Caco-2 (cell line): ENCODE results near the gene NCAPD3. TPM values are rescaled to one million over a fixed set of nuclear protein-coding genes. Genes with fewer than 3 reads are reported as not detected.

ENCODE experiments used
- BruUV-seq: library from RNA; stranded (reverse); fragments of 400-500 nt; replicated peaks from 2 replicates; lab custom pipeline; 2021; lab: Mats Ljungman, UMichigan
- CTCF ChIA-PET: fragments of 300-600 bp; sonication (Branson Sonifier 250); formaldehyde crosslinking; loops from one replicate; lab custom pipeline; 2022; ENCODE audit warnings: antibody characterized with exemption; lab: Charles Lee
- POLR2A ChIA-PET: fragments of 300-600 bp; sonication (Branson Sonifier 250); formaldehyde crosslinking; loops from one replicate; lab custom pipeline; 2022; ENCODE audit warnings: antibody characterized with exemption; lab: Charles Lee
- DNase-seq, 2 experiments: peaks; one replicate each; pipeline versions ENCODE4 v3.0.0 to v3.0.0-alpha.2; 2020 to 2022
- H3K27me3 ChIP-seq: replicated peaks from 2 replicates; pipeline ENCODE4 v1.6.0; 2011; ENCODE audit warnings: low read length; ENCODE audit not compliant: control insufficient read depth, insufficient read depth
- H3K36me3 ChIP-seq: 2 replicates; pipeline ENCODE4 v1.5.1; 2011; ENCODE audit warnings: low read length; ENCODE audit not compliant: control insufficient read depth, insufficient read depth
- H3K4me1 ChIP-seq: fragments of 250-450 bp; sonication (Bioruptor Pico); 2 replicates; pipeline ENCODE4 v1.5.1; 2020; ENCODE audit warnings: mild to moderate bottlenecking
- H3K4me3 ChIP-seq: 2 replicates; pipeline ENCODE4 v1.5.1; 2011; ENCODE audit warnings: low read depth, mild to moderate bottlenecking, control low read depth, low read length
- H3K9me3 ChIP-seq: fragments of 250-450 bp; sonication (Bioruptor Pico); 2 replicates; pipeline ENCODE4 v1.5.1; 2020; ENCODE audit warnings: mild to moderate bottlenecking, moderate library complexity
- H3K27ac Mint-ChIP-seq: one replicate; pipeline ENCODE4 v1.8.0; 2022; ENCODE audit warnings: mixed read lengths; ENCODE audit not compliant: unreplicated experiment
- H3K27me3 Mint-ChIP-seq: one replicate; pipeline ENCODE4 v1.8.0; 2022; ENCODE audit warnings: mixed read lengths; ENCODE audit not compliant: insufficient read depth, unreplicated experiment
- H3K36me3 Mint-ChIP-seq: one replicate; pipeline ENCODE4 v1.8.0; 2022; ENCODE audit warnings: mild to moderate bottlenecking, mixed read lengths; ENCODE audit not compliant: insufficient read depth, unreplicated experiment
- H3K4me1 Mint-ChIP-seq: one replicate; pipeline ENCODE4 v1.8.0; 2022; ENCODE audit warnings: low read depth, mixed read lengths; ENCODE audit not compliant: unreplicated experiment
- H3K4me3 Mint-ChIP-seq: one replicate; pipeline ENCODE4 v1.8.0; 2022; ENCODE audit warnings: mild to moderate bottlenecking, moderate library complexity, mixed read lengths; ENCODE audit not compliant: unreplicated experiment
- H3K9me3 Mint-ChIP-seq: one replicate; pipeline ENCODE4 v1.8.0; 2022; ENCODE audit warnings: mixed read lengths; ENCODE audit not compliant: unreplicated experiment
- intact Hi-C: fragments of 100-400 bp; cut with micrococcal nuclease; formaldehyde crosslinking; loops from one replicate; pipeline ENCODE4 v1.10.0; 2022; ENCODE audit not compliant: unreplicated experiment
- total RNA-seq: library from RNA; stranded (reverse); gene quantifications from 2 replicates; pipeline ENCODE4 v1.2.3, GENCODE V29; 2022
- TF ChIP-seq, protein P1 (sequence below), 2 experiments: fragments of 200-600 bp in 1 of 2; IDR thresholded peaks; 1 replicate in 1 of 2; 2 replicates in 1 of 2; pipeline versions ENCODE4 v1.5.1 to v1.8.0; 2011 to 2022; ENCODE audit warnings: antibody characterized with exemption in 1 of 2, control low read depth in 1 of 2, inconsistent platforms in 1 of 2, low read depth in 1 of 2, low read length in 1 of 2, mild to moderate bottlenecking in 1 of 2, moderate library complexity in 1 of 2; ENCODE audit not compliant: insufficient read depth in 1 of 2, severe bottlenecking in 1 of 2, unreplicated experiment in 1 of 2

Gene NCAPD3
- total RNA-seq, 1 experiment from 2014 or later, result 108 TPM

DNA sequence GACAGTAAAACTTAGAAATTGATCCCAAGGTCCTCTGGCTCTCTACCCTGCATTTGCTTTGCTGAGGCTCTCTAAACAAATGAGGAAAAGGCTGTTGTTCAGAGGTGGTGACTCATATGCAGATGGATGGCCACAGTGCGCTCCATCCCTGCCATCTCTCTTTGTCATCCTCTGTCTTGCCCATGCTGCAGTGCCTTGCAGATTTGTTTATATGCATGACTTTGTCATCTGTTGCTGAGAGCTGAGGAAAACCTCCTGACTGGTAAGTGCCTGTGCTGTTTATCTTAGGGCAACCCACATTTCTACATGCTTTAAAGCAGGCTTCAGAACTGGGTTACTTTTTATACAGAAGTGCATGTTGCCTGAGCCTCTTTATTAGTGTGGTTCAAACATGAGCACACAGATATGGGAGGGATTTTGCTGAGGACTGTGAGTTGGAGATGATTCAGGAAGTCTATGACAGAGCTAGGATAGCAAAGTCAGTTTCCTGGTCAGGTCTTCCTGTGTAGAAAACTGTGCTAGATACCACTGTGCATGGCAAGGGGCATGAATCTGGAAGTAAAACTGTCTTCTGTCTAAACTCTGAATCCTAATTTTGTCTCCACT lies 97.4 kb downstream of the NCAPD3 start:
- TF ChIP-seq, protein P1, sequence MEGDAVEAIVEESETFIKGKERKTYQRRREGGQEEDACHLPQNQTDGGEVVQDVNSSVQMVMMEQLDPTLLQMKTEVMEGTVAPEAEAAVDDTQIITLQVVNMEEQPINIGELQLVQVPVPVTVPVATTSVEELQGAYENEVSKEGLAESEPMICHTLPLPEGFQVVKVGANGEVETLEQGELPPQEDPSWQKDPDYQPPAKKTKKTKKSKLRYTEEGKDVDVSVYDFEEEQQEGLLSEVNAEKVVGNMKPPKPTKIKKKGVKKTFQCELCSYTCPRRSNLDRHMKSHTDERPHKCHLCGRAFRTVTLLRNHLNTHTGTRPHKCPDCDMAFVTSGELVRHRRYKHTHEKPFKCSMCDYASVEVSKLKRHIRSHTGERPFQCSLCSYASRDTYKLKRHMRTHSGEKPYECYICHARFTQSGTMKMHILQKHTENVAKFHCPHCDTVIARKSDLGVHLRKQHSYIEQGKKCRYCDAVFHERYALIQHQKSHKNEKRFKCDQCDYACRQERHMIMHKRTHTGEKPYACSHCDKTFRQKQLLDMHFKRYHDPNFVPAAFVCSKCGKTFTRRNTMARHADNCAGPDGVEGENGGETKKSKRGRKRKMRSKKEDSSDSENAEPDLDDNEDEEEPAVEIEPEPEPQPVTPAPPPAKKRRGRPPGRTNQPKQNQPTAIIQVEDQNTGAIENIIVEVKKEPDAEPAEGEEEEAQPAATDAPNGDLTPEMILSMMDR (IDR thresholded peaks at IDR 0.05; ENCODE audit: insufficient read depth in 1 of 2, low read depth in 1 of 2, low read length in 1 of 2, severe bottlenecking in 1 of 2, unreplicated experiment in 1 of 2), result no peak
- peaks cover 6% of the 10 kb centered on the region for H3K9me3 Mint-ChIP-seq
- Histone ChIP-seq H3K36me3 (no peaks in the 10 kb centered on the region), H3K4me1 (no peaks in the 10 kb centered on the region), H3K4me3 (no peak overlapping the region), H3K27me3 (no peaks in the 10 kb centered on the region), H3K9me3 (peaks cover 16% of the 10 kb centered on the region)
- peaks cover 26% of the 10 kb centered on the region for H3K27me3 Mint-ChIP-seq
- POLR2A ChIA-PET, result no interaction called here
- no peak overlapping the region for H3K4me3 Mint-ChIP-seq
- no TSS peak for BruUV-seq
- DNase-seq, result no peak
- H3K4me1 Mint-ChIP-seq, result no peaks in the 10 kb centered on the region
- no peaks in the 10 kb centered on the region for H3K36me3 Mint-ChIP-seq
- CTCF ChIA-PET, result no interaction called here
- no peak overlapping the region for H3K27ac Mint-ChIP-seq
- intact Hi-C loops, result no loop called here

DNA sequence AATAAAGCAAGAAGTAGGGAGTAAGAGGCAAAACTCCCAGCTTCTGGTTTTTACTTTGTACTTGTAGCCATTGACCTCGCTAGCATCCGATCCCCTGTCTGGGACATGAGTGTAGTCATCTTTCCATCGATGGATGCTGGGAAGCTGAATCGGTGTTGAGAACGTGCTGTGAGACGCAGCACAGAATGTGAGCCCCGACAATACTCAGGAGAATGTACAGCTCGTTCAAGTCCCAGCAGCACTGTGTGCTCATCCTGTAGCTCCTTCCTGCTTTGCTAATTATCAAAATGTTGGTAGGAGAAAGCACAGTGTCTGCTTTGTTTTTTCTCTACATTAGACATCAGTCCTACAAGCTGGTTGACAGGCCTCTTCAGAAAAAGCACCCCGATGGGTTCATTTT lies 98.3 kb downstream of the NCAPD3 start:
- POLR2A ChIA-PET, result no interaction called here

DNA sequence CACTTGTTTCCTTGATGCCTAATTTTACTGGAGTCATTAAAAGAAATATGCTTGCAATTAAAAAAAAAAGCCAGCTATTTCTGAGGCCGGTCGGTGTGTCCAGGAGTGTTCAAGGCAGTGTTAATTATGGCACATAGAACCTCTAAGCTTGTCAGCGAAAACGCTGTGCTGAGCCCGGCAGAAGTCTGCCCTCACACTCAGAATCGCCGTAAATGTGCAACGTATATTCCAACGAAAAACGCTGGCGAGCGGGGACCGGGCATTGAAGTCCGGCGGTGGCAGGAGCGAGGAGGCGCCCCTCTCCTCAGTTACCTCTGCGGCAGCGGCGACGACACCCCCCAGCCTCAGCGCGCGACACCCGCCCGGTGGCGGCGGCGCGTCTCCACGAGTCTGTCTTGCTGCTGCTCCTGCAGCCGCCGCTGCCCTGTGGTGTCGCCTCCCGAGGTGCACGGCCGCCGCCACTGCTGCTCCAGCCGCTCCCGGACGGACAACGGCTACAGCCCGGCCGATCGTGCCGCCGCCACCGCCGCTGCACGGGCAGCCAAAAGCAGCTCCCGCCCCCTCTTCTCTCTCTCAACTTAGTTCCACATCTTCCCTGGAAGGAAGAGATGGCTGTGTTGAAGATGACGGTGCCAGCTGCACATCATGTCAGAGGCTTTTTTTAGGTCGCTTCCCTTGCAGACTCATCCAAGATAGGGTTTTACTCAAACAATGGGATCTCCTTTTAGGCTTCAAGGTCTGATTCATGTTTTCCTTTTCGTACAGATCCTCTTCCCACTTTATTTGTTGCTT lies 98.9 kb downstream of the NCAPD3 start:
- no peak overlapping the region for H3K4me3 Mint-ChIP-seq
- no peaks in the 10 kb centered on the region for H3K36me3 Mint-ChIP-seq
- Histone ChIP-seq H3K9me3 (0 out of 2 replicates have a peak, but pooled peaks cover 14% of the 10 kb centered on the region), H3K4me3 (no peak overlapping the region), H3K27me3 (no peaks in the 10 kb centered on the region), H3K4me1 (no peaks in the 10 kb centered on the region), H3K36me3 (no peaks in the 10 kb centered on the region)
- ChIA-PET POLR2A (no interaction called here), CTCF (no interaction called here)
- DNase-seq, result no peak
- H3K27me3 Mint-ChIP-seq, result peaks cover 32% of the 10 kb centered on the region
- intact Hi-C loops, result no loop called here
- TF ChIP-seq, protein P1 (IDR thresholded peaks at IDR 0.05; ENCODE audit: insufficient read depth in 1 of 2, low read depth in 1 of 2, low read length in 1 of 2, severe bottlenecking in 1 of 2, unreplicated experiment in 1 of 2), result no peak
- H3K27ac Mint-ChIP-seq, result no peak overlapping the region
- no peaks in the 10 kb centered on the region for H3K9me3 Mint-ChIP-seq
- H3K4me1 Mint-ChIP-seq, result no peaks in the 10 kb centered on the region
- BruUV-seq, result no TSS peak

More for the DNA sequence above, 98.3 kb downstream of the NCAPD3 start:
- H3K36me3 ChIP-seq, result no peaks in the 10 kb centered on the region
- no peak overlapping the region for H3K4me3 ChIP-seq
- 0 out of 2 replicates have a peak, but pooled peaks cover 14% of the 10 kb centered on the region for H3K9me3 ChIP-seq
- H3K4me1 ChIP-seq, result no peaks in the 10 kb centered on the region
- H3K27ac Mint-ChIP-seq, result no peak overlapping the region
- peaks cover 30% of the 10 kb centered on the region for H3K27me3 Mint-ChIP-seq
- CTCF ChIA-PET, result no interaction called here
- intact Hi-C loops, result no loop called here
- BruUV-seq, result no TSS peak
- TF ChIP-seq, protein P1 (IDR thresholded peaks at IDR 0.05; ENCODE audit: insufficient read depth in 1 of 2, low read depth in 1 of 2, low read length in 1 of 2, severe bottlenecking in 1 of 2, unreplicated experiment in 1 of 2), result no peak
- H3K4me1 Mint-ChIP-seq, result no peaks in the 10 kb centered on the region
- H3K27me3 ChIP-seq, result no peaks in the 10 kb centered on the region
- no peak for DNase-seq
- H3K36me3 Mint-ChIP-seq, result no peaks in the 10 kb centered on the region
- no peaks in the 10 kb centered on the region for H3K9me3 Mint-ChIP-seq
- no peak overlapping the region for H3K4me3 Mint-ChIP-seq
